HG02610 (cell line): ENCODE results near the gene GAD2.

Source experiments
- ATAC-seq: cut with Tn5 transposase; IDR thresholded peaks from one replicate; pipeline ENCODE4 v1.9.1; 2021; ENCODE audit warnings: mild to moderate bottlenecking, moderate library complexity; ENCODE audit not compliant: unreplicated experiment

The GAD2 gene

DNA sequence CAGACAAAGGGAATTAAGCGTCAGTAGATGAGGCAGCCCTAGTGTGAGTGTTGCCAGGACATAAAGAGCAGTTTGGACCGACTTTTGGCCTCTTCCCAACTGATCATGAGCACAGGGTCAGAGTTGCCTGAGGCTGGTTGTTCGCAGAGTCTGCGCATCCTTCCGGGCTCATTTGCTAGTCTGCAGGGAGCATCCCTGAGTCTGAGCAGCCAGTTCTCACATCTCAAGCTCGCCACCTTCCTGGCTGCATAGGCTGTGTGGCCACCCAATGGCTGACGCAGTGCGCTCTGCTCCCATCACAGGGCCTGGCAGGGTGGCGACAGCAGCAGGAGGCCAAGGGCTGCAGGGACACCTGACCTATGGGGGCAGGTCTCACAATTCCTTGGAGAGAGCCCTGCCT, 5.0 kb downstream of the GAD2 start:
- no peak for ATAC-seq

DNA sequence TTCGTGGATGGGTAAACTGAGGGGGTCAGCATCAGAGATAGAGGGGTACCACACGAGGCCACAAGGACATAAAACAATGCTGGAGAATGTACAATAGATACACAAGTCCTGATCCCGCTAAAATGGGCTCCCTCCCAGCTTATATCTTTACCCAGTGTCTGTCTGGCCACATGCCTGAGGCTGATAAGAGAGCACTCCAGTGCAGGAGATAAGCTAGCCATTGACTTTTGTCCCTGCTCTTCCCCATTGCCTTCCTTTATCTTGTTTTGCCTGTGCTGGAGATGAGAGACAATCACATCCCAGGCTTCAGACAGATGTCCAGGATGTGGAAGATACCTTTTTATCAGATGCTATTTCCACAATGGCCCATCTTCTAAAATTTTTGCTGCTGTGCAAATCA, 6.0 kb downstream of the GAD2 start:
- no peak for ATAC-seq

DNA sequence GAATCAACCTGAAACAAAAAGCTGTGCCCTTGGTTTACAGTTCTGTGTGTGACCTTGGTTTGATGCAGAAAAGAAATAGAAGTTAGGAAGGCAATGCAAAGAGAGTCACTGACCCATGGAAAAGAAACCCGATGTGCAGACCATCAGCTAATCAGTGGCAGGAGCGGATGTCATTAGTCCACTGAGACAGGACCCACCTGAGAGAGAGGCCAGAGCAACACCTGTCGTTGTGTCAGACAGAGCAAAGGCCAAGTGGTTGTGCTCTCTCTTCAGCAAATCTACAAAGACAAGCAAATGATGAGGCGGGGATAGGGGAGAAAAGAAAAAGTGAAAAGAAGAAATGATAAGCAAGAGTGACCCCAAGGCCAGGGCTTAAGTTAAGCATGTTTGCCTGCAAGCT, 8.7 kb downstream of the GAD2 start:
- no peak for ATAC-seq

DNA sequence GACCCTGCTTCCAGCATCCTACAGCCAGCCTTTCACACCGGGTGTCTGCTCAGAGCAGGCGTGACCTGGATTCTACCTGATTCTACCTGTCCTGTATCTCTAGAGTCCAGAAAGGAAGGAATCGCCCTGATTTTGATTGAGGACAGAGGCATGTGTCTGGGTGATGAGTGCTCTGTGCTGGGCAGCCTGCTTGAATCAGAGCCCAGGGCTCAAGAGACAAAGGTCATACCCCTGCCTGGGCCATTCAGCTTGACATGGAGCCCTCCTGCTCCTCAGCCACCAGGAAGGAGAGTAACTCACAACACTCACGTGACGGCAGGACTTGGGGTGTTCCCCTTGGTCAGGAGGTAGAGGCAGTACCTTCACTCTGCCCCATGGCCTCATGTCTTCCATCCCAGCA, 11.2 kb downstream of the GAD2 start:
- ATAC-seq = no peak

DNA sequence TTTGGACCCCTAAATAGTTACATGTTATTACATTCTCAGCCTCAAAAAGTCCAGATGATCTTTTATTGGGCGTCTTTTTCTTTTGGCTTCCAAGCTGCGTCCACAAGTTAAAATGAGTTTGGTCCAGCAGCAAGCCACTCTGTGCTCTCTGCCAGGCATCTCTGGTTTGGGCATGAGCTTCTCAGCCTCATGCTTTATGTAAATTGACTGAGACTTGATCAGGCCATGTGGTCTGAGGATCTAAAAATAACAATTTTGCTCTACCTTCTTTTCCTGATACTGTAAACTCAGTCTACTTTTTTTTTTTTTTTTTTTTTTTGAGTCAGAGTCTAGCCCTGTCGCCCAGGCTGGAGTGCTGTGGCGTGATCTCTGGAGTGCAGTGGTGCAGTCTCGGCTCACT, 15.6 kb downstream of the GAD2 start:
- ATAC-seq = no peak

DNA sequence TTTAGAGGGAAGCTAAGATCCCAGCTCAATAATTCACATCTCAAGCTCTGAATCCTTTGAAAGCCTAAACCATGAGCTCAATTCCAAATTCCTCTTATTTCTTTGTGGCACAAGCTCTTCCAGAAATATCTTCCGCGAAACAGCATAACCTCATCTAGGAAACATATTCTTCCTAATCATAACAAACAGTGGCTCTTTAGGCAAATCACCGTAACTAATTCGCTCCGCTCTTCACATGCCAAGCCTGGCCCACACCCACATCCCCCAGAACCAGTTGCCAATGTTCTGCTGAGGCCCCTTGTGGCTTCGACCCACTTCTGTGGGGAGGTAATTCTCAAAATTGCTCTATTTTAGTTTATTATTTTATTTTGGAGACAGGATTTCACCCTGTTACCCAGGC, 19.2 kb downstream of the GAD2 start:
- no peak for ATAC-seq

DNA sequence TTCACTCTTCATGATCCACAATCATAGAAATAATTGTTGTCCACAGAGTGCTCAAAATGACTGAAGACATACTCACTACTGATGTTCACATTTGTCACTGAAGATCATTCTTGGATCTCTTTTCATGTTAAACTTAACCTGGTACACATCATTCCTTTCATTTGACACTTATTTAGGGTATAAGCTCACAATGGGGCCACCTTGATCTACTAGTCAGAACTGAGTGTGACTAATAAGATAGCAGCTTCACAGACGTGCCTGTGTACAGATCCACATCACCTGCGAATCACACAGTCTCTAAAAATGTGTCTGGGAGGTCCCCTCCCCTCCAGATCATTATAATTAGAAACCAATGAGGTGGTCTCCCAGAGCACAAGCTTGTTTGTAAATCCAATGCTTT, 21.8 kb downstream of the GAD2 start:
- ATAC-seq = no peak

DNA sequence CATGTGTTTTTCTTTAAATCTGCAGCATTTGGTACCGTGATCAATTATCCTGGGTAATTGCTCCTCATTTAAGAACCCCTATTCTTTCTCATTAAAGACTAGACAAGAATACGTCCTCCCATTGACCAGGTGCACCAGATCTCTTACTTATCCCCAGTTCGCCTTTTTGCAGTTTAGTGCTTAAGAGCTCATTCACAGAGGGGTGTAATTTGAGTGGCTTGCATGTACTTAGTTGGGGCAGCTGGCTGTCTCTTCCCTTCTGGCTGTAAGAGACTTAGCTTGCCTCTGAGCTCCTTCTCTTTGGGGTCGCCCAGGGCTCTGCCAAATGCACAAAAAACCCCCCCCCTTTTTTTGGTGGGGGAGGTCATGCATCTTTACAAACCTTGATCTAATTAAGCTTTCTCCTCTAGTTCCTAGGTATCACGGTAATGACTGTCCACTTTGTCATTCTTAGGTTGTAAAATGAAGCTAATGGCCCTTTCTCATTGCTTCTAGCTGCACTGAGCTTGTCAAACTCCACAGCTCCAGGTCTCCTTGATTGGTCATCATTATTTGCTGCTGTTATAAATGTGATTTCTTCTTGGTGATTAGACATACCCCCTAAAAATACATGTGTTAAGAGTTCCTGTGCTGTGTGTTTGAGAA, 26.3 kb downstream of the GAD2 start:
- ATAC-seq = no peak

DNA sequence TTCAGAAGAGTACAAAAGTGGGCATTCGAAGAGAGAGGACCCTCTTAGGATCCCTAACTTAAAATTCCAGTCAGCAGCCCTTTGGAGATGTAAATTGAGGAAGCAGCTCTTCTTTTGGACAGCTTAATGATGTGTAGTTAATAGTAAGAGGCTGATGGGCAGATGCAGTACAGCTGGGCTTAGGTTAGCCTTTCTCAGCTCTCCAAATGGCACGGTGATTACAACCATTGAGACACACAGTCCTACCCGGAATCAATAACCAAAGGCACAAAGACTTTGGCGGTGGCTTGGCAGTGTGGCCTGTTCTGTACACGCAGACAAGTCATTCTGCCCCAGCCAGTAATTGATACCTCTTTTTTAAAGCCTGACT, 26.8 kb downstream of the GAD2 start:
- no peak for ATAC-seq

DNA sequence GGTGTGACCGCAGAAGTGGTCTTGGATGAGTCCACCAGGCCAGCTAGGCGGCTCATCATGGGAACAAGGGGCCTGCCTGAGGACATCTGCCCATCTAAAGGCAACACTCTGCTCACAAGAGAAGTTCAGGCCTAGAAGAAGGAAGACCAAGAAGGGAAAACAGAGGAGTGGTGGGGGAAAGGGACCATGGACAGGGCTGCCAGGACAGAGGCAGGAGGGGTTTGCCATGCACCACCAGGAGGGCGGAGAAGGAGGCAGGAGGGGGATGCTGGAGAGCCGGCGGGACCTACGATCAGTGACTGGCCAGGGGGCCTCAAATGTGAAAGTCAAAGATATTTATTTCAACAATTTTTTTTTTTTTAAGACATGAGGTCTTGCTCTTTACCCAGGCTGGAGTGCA, 33.1 kb downstream of the GAD2 start:
- no peak for ATAC-seq

DNA sequence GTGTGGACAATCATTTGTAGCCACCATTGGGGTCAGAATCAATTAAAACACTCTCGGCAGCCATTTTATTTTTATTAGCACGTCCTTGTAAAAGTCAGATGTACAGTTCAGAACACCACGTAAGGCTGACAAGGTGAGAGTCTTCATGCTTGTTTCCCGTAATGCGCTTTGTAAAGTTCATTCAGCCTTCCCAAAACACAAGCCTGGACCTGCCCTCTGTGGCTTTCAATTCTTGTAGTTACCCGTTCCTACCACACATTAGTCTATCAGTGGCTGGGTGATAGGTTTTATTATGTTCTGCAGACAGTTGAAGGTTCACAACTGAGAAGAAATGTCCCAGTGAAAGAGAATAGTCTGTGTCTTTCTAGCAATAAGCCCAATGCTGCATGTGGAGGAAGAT, 35.4 kb downstream of the GAD2 start:
- no peak for ATAC-seq

DNA sequence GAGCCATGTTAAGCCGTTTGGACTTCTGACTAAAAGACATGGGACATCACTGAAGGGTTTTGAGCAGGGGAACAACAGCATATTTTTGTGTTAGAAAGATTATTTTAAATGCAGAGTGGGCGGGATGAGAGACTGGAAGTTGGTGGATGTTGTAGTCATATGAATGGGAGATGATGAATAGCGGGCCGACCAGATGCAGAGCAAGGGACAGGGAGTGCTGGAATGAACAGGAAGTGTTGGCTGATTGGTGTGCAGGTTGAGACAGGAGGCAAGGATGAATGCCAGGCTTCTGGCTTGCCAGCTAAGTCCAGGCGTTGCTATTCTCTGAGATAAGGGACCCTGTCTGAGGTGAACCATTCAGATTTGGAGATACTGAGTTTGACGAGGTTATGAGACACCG, 38.0 kb downstream of the GAD2 start:
- ATAC-seq = no peak

DNA sequence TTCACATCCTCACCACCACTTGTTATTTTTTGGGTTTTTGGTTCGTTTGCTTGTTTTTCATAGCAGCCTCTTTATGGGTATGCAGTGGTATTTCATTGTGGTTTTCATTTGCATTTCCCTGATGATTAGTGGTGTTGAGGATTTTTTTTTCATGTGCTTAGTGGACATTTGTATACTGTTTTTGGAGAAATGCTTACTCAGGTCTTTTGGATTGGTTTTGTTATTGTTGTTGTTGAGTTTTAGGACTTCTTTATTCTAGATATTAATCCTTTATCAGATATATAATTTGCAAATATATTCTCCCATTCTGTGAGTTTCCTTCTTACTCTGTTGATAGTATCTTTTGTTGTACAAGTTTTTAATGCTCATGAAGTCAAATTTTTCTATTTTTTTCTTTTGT, 42.8 kb downstream of the GAD2 start:
- no peak for ATAC-seq

DNA sequence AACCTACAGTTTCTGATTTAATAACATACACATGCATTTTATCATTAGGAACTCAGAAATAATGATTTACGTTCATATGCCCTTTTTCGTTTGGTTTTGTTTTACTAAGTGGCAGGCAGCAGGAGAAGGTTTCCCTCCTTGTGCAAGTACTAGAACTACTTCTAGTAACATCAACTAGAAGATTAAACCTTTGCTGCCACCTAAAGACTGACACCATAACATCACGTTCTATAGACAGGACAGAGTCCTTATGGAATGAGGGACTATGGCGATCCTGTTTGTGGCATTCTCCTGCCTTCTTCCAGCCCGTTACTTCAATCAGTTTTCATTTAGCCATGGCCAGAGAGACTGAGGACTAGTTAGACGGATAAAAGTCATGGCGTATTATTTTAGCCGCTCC, 53.2 kb downstream of the GAD2 start:
- ATAC-seq = no peak

DNA sequence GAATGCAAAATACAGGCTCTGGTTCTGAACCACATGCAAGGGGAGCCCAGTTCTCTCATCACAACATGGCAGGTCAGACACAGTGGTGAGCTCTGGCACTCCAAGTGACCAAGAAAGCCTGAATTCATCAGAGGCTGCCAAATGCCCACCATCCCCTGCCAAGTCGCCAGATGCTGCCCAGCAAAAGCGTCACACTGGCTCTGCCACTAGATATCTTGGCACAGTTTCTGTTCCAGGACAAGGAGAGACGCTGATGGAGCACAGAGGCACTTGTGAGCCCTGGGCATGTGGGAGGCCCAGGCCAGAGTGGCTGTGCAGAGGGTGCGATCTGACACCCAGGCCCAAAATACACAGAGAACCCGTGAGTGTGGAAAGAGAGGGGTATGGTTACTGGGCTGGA, 57.8 kb downstream of the GAD2 start:
- ATAC-seq = no peak

DNA sequence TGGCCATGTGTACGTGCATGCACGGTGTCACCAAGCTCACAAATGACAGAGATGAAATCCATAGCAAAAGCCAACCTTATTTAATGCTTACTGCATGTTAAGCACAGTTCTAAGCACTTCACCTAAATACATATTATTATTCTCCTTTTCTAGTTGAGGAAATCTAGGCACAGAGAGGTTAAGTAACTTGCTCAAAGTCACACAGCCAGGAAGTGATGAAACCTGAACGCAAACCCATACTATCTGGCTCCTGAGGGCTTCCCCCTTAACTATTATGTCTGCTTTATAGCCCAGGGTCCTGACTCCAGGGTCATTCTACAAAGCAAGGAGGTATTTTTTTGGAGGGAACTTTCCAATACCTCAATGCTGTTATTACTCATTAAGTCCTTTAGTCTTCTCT, 61.7 kb downstream of the GAD2 start:
- no peak for ATAC-seq

DNA sequence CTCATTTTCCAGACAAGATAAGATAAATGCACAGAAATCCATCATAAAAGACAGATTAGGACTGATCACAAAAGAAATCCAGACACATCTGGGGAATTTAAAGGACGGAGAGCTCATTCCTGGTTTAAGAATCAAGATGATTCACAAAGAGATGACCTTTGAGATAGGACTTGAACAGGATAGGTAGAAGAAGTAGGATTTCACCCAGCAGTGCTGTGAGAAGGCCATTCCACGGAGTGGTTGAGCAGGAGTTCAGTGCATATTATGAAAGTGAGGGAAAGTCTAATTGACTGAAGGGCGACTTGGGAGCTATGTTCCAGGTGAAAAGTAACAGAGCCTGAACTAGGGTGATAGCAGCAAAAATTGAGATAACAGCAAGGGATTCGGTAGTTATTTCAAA, 73.7 kb downstream of the GAD2 start:
- no peak for ATAC-seq

DNA sequence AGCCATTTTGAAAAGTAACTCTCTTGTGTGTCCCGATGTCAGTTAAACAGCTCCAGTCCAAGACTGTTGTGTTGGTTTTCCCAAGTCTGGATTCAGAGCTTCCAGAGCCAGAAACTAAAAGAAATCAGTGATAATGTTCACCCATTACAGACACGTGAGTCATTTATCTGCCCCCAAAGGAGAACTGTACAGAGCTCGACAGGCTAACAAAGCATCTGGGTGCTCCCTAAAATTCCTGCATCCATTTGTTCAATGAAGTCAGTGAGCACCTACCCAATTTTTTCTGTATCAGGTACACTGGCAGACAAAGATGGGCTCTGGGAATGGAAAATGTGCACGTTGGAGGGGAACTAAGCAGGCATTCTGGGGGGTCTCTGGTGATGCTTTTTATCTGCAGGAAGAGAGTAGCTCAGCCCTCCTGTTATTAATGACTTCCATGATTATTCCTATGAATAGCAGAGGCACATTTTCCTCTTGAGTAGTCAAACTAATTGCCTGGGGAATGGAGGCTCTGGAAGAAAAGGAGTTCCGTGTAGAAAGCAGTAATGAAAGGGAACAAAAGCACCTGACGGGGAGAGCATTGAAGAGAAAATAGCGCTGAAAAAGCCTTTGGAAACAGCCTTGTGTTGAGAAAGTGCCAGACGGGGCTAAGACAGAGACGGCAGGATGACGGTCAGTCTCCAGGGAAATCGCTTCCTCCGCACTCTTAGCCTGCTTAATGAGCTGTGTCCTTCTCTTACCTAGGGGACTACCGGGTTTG, 75.3 kb downstream of the GAD2 start:
- ATAC-seq = no peak

DNA sequence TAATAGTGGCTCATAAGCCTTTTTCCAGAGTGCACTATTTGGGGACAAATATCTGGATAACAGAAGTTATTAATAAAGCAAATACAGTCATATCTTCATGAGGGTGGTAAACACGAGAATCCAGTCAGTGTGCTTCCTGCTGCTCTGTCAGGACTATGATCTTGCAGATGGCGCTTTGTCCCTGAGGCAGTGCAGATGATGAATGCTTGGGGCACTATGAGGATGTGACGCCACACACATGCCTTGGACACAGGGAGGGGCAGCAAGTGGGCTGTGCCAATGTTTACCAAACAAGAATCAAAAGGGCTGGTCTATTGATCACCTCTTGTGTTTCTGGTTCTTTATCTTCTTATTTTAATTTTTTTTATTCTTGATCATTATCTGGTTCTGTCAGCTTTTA, 79.8 kb downstream of the GAD2 start:
- no peak for ATAC-seq

DNA sequence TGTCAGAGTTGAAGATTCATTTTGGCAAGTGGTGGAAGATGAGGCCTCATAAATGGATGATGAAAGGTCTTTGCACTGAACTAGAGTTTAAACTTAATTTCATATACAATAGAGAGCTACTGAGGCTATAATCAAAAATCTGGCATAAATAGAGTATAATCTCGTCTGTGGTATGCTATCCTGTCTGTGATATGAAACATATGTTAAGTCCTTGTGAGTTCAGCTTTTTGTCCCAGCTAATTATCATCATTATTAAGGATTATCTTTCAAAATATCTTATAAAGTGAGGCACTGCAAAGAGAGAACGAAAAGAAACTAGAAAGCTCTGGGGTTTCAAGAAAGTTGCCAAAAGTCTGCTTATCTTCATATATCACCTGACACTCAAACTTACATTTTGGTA, 83.4 kb downstream of the GAD2 start:
- ATAC-seq = no peak

DNA sequence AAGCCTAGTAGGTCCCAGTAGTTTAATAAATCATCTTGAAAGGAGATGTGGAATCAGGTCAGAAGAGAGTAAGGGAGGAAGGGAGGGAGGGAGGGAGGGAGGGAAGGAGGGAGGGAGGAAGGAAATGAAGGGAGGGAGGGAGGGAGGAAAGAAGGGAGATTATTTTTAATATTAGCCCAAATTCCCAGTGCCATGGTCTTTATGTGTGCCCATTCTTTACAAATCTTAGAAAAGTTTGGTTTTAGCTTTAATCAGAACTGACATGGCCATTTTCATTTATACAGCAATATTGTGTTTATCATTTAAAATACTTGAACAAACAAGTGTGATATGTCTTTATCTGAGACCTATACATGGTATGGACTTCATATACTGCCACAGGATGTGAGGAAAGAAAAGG, 86.8 kb downstream of the GAD2 start:
- ATAC-seq = no peak

DNA sequence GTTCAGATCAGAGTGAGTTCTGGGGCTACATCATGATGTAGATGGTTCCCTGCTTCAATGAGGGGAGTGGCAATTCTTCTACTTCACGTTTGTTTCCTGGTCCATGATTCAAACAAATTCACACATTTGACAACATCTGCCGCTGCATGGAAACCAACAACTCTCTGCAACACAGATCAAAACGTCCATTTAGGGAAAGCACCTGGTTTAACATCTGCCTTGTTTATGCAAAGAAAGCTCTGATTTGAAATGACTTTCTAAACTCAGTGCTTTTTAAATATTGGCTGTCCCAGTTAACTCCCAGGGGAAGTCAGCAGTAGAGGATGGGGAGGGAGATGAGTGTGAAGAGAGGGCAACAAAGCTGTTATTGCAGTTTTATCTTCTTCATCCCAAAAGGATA, 93.8 kb downstream of the GAD2 start:
- ATAC-seq = peak; percentile 95

DNA sequence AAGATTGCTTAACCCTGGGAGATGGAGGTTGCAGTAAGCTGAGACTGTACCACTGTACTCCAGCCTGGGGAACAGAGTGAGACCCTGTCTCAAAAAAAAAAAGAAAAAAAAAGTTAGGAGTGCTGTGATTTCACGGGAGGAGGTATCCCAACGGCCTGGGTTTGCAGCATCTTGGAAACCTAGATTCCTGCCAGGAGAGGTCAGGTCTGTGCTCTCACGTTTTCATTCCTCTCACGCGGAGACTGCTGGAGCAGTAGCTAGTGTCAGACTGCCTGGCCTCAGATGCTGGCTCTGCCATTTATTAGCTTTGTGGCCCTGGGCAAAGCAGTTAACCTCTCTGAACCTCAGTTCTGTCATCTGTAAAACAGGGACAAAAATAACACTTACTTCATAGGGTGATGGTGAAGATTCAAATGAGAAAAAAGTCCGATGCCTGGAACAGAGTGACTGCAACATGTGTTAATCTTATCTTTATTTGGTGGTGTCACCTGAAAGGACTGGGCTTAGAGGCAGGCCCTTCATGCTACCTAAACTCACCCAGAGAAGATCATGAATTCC, 94.9 kb downstream of the GAD2 start:
- no peak for ATAC-seq
